ENCODE results near the gene PSORS1C1. TPM values are rescaled to one million over a fixed set of nuclear protein-coding genes. Genes with fewer than 3 reads are reported as not detected.

Gene PSORS1C1
- total and polyA plus RNA-seq, 2 of the 4 experiments (the other 2 are of a cell fraction) = 0.36 to 1.1 TPM

DNA sequence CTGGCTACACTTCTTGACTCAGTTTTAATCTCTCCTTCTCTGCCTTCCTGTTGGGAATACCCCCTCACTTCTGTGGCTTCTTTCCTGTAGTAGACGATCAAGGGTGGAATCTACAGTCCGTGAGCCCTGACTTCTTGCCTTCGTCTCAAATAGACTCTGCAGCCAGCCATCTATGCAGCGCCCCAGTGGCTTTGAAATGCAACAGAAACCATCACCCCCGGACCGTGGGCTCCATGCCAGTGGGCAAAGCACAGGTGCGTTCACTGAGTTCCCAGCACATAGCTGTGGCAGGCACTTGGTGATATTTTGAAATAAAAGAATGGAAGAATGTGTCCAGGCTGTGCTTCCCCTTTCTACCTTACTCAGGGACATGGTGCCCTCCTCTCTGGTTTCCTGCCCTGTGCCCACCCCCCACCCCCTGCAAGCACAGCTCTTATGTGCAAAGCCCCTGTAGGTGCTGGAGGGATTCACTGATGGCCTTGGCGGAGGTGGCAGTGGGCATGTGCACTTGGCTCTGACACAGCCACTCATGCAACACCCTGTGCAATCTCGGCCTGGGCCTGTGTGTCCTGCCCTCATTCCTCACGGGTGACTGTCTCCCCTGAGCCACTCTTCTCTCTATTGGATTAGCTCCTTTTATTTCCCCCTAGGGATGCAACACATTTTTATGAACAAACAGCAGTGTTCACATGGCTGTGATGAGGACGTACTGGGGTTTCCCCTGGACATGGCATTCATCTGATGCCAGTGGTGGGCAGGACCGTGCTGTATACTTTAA lies 11.2 kb downstream of the PSORS1C1 start:
- Histone ChIP-seq H3K4me3 (ENCODE audit: insufficient read depth, low read depth, low read length) (no peak overlapping the region), H3K9me3 (ENCODE audit: control insufficient read depth, insufficient read depth, low read length) (no peaks in the 10 kb centered on the region), H3K4ac (ENCODE audit: low read depth, low read length) (no peak overlapping the region), H2AK5ac (ENCODE audit: low read depth, low read length) (no peak overlapping the region), H3K79me1 (ENCODE audit: low read depth in 1 of 2, low read length in 2 of 2) (no peaks in the 10 kb centered on the region), H3K4me2 (ENCODE audit: low read depth, low read length) (no peak overlapping the region), H3K27ac (ENCODE audit: insufficient read depth, low read length) (no peak overlapping the region), H2AFZ (replicated peaks; ENCODE audit: low read length, poor library complexity) (peak overlapping the region; percentile 19), H3K9me1 (ENCODE audit: insufficient read depth, low read length) (no peaks in the 10 kb centered on the region), H2BK5ac (ENCODE audit: low read depth, low read length, poor library complexity, severe bottlenecking) (no peak overlapping the region), H3K56ac (ENCODE audit: extremely low read depth, insufficient read depth, low read length) (no peak overlapping the region), H4K20me1 (ENCODE audit: insufficient read depth, low read length) (no peaks in the 10 kb centered on the region; the same call in 1 of the 2 replicates), H4K91ac (ENCODE audit: insufficient read depth, low read depth, low read length) (no peak overlapping the region), H2BK120ac (ENCODE audit: low read depth, low read length) (no peak overlapping the region), H3K23ac (ENCODE audit: low read depth, low read length) (no peak overlapping the region), H3K27me3 (ENCODE audit: control insufficient read depth, insufficient read depth, low read length) (peaks cover 11% of the 10 kb centered on the region), H3K14ac (replicated peaks; ENCODE audit: low read depth, low read length) (no peak overlapping the region), H3K9ac (ENCODE audit: low read depth, low read length) (no peak overlapping the region), H4K5ac (ENCODE audit: low read depth, low read length) (no peak overlapping the region), H3K36me3 (ENCODE audit: control insufficient read depth, insufficient read depth, low read length) (no peaks in the 10 kb centered on the region), H3K4me1 (ENCODE audit: control insufficient read depth, insufficient read depth, low read length) (peaks cover 2% of the 10 kb centered on the region; the same call in 1 of the 2 replicates), H3K18ac (ENCODE audit: low read depth, low read length) (no peak overlapping the region), H2AK9ac (replicated peaks; ENCODE audit: low read depth, low read length, poor library complexity) (peak overlapping the region; percentile 42), H4K8ac (ENCODE audit: low read depth in 2 of 2, low read length in 2 of 2) (no peak overlapping the region), H2BK15ac (ENCODE audit: low read depth, low read length) (no peak overlapping the region), H2BK20ac (ENCODE audit: low read depth, low read length) (no peak overlapping the region)
- DNase-seq = peak; percentile 48
- POLR2A ChIA-PET (ENCODE audit: unreplicated experiment) = no interaction called here
- dilution Hi-C loops (cut with HindIII; ENCODE audit: low sequenced_read_pairs, unreplicated experiment) = no loop called here
- no peak for TF ChIP-seq MXI1 (IDR thresholded peaks at IDR 0.05; ENCODE audit: borderline replicate concordance, low read depth, low read length)
- no peak for TF ChIP-seq FOS (IDR thresholded peaks at IDR 0.05; ENCODE audit: low read depth, low read length)
- no peak for TF ChIP-seq RAD21 (IDR thresholded peaks at IDR 0.05; ENCODE audit: low read length)
- TF ChIP-seq CEBPB (IDR thresholded peaks at IDR 0.05; ENCODE audit: low read depth, low read length) = peak; percentile 57; the same call in 1 of the 2 replicates
- TF ChIP-seq BHLHE40 (IDR thresholded peaks at IDR 0.05; ENCODE audit: low read depth, low read length) = peak; percentile 76; the same call in 1 of the 2 replicates
- TF ChIP-seq RCOR1 (IDR thresholded peaks at IDR 0.05; ENCODE audit: insufficient replicate concordance, low read length) = no peak
- TF ChIP-seq CHD1 (IDR thresholded peaks at IDR 0.05; ENCODE audit: low read depth, low read length) = no peak
- TF ChIP-seq SMC3 (IDR thresholded peaks at IDR 0.05; ENCODE audit: low read depth, low read length) = no peak
- ATAC-seq (ENCODE audit: low read depth) = peak; percentile 30; the same call in 1 of the 2 replicates
- CTCF ChIA-PET = no interaction called here
- 61% methylated on average over 5 of the region's 12 CpGs; no CpG with 5 or more reads in 1 of the 2 experiments for WGBS, 2 experiments (ENCODE audit: extremely low coverage in 2 of 2, insufficient read length in 1 of 2)
- BruUV-seq (replicated peaks) = no TSS peak
- intact Hi-C loops (cut with micrococcal nuclease) = no loop called here
- in situ Hi-C loops (cut with MboI; ENCODE audit: low sequenced_read_pairs) = no loop called here
